GM19467 (cell line): Measurements from ENCODE around the gene TMEM74B.

Experiments used
- ATAC-seq: cut with Tn5 transposase; IDR thresholded peaks from one replicate; pipeline ENCODE4 v1.9.1; 2021; ENCODE audit warnings: mild to moderate bottlenecking, moderate library complexity; ENCODE audit not compliant: unreplicated experiment

TMEM74B gene

GRCh38 chr20:1206366-1207148 is 21.8 kb upstream of the TMEM74B start:
- ATAC-seq: no peak

- no peak for ATAC-seq
Measured at GRCh38 chr20:1205802-1206201, 21.0 kb upstream of the TMEM74B start.

- no peak for ATAC-seq
Measured at GRCh38 chr20:1204576-1204975, 19.8 kb upstream of the TMEM74B start.

GRCh38 chr20:1204113-1204512 is 19.3 kb upstream of the TMEM74B start:
- no peak for ATAC-seq

GRCh38 chr20:1203630-1204029 is 18.8 kb upstream of the TMEM74B start:
- ATAC-seq: no peak

GRCh38 chr20:1202762-1203504 is 18.2 kb upstream of the TMEM74B start, which contains the start of gene C20orf202:
C20orf202 (plus strand) TSS chr20:1203454; CDS start chr20:1203586, 132 bp downstream.
- ATAC-seq: no peak

- no peak for ATAC-seq
Measured at GRCh38 chr20:1199964-1200363, 15.2 kb upstream of the TMEM74B start.

- no peak for ATAC-seq
Measured at GRCh38 chr20:1199212-1199873, 14.6 kb upstream of the TMEM74B start.

GRCh38 chr20:1198751-1199150 is 14.0 kb upstream of the TMEM74B start:
- no peak for ATAC-seq

GRCh38 chr20:1197801-1198200 is 13.0 kb upstream of the TMEM74B start:
- ATAC-seq: no peak

- ATAC-seq: no peak
Measured at GRCh38 chr20:1196634-1197033, 11.9 kb upstream of the TMEM74B start.

GRCh38 chr20:1195226-1195625 is 10.4 kb upstream of the TMEM74B start:
- no peak for ATAC-seq

GRCh38 chr20:1191299-1191698 is 6.5 kb upstream of the TMEM74B start:
- ATAC-seq: no peak

- ATAC-seq: no peak
Measured at GRCh38 chr20:1190847-1191246, 6.1 kb upstream of the TMEM74B start.

- no peak for ATAC-seq
Measured at GRCh38 chr20:1189827-1190226, 5.0 kb upstream of the TMEM74B start.

GRCh38 chr20:1188347-1188746 is 3.6 kb upstream of the TMEM74B start:
- no peak for ATAC-seq

GRCh38 chr20:1187605-1188171 is 2.9 kb upstream of the TMEM74B start:
- ATAC-seq: no peak

- ATAC-seq: no peak
Measured at GRCh38 chr20:1186367-1186991, 1.7 kb upstream of the TMEM74B start.

GRCh38 chr20:1185790-1186334 is 1.1 kb upstream of the TMEM74B start:
- ATAC-seq: no peak

GRCh38 chr20:1185316-1185741 is 548 bp upstream of the TMEM74B start:
- no peak for ATAC-seq

GRCh38 chr20:1184260-1184637 is 532 bp downstream of the TMEM74B start:
- ATAC-seq: no peak
